ENCODE results near the gene DUSP1.

DNA sequence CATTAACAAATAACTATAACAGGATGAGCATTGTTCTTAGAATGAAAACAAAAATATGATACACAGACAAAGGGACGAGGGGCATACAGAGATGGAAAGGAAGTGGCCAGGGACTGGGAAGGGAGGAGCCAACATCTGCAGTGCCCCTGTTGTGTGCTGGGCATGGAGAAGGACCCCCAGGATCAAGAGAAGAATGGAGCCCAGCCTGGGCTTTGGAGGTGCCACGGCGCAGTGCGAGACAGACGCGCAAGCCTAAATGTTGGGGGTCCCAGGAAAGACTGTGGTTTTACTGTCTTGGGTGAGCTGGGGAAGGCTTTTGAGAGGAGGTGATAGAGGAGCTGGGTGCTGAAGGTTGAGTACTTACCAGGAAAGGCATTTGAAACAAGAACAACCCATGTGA lies 28.4 kb upstream of the DUSP1 start:
- TF ChIP-seq CTCF (IDR thresholded peaks at IDR 0.05) (no peak), POLR2A (IDR thresholded peaks at IDR 0.05) (no peak)

Measured in body of pancreas (tissue), 4 donors.